DND-41 (cell line): Measurements from ENCODE around the gene GUCY2D.

Experiments
- ATAC-seq: fragments of 200-7000 bp; cut with Tn5 transposase; 3 replicates; pipeline ENCODE4 v1.9.1; 2021; ENCODE audit warnings: low read depth; ENCODE audit not compliant: insufficient read depth
- DNase-seq: peaks from one replicate; pipeline ENCODE4 v3.0.0-alpha.2; 2020
- H2AFZ ChIP-seq: 2 replicates; pipeline ENCODE4 v1.6.0; 2012; ENCODE audit warnings: low read depth, low read length
- H3K27ac ChIP-seq: 2 replicates; pipeline ENCODE4 v1.5.1; 2012; ENCODE audit warnings: low read length, inconsistent platforms
- H3K27me3 ChIP-seq: fragments of 200-600 bp; sonication (generic); 2 replicates; pipeline ENCODE4 v1.6.0; 2012; ENCODE audit warnings: low read length, mild to moderate bottlenecking, inconsistent platforms; ENCODE audit not compliant: insufficient read depth, poor library complexity
- H3K36me3 ChIP-seq: 2 replicates; pipeline ENCODE4 v1.5.1; 2012; ENCODE audit warnings: low read length, inconsistent platforms; ENCODE audit not compliant: insufficient read depth
- H3K4me1 ChIP-seq: 2 replicates; pipeline ENCODE4 v1.5.1; 2012; ENCODE audit warnings: mild to moderate bottlenecking, low read length; ENCODE audit not compliant: insufficient read depth
- H3K4me2 ChIP-seq: 2 replicates; pipeline ENCODE4 v1.6.0; 2012; ENCODE audit warnings: mild to moderate bottlenecking, moderate library complexity, low read length, inconsistent platforms; ENCODE audit not compliant: insufficient read depth
- H3K4me3 ChIP-seq, 2 experiments: fragments of 200-600 bp in 1 of 2; shearing (Covaris generic) in 1 of 2; 2 replicates each; pipeline ENCODE4 v1.5.1; 2012 to 2016; ENCODE audit warnings: inconsistent platforms in 2 of 2, low read length in 2 of 2, mild to moderate bottlenecking in 2 of 2, low read depth in 1 of 2, moderate library complexity in 1 of 2
- H3K79me2 ChIP-seq: 2 replicates; pipeline ENCODE4 v1.6.0; 2012; ENCODE audit warnings: low read length, inconsistent platforms; ENCODE audit not compliant: insufficient read depth
- H3K9ac ChIP-seq: 2 replicates; pipeline ENCODE4 v1.6.0; 2012; ENCODE audit warnings: low read depth, mild to moderate bottlenecking, inconsistent platforms, low read length, moderate library complexity
- H3K9me3 ChIP-seq: 2 replicates; pipeline ENCODE4 v1.5.1; 2012; ENCODE audit warnings: low read length, moderate library complexity, mild to moderate bottlenecking, inconsistent platforms; ENCODE audit not compliant: insufficient read depth, severe bottlenecking
- H4K20me1 ChIP-seq: 2 replicates; pipeline ENCODE4 v1.6.0; 2012; ENCODE audit warnings: low read length; ENCODE audit not compliant: insufficient read depth
- CTCF ChIP-seq: IDR thresholded peaks from 2 replicates; pipeline ENCODE4 v1.5.1; 2012; ENCODE audit warnings: borderline replicate concordance, low read length, moderate library complexity, mild to moderate bottlenecking; ENCODE audit not compliant: poor library complexity, severe bottlenecking; ENCODE audit errors: extremely low read depth
- EZH2 ChIP-seq: IDR thresholded peaks from 3 replicates; pipeline ENCODE4 v1.6.1; 2012; ENCODE audit warnings: borderline replicate concordance, low read depth, mild to moderate bottlenecking, moderate library complexity, low read length, inconsistent platforms; ENCODE audit not compliant: severe bottlenecking

GUCY2D gene

GRCh38 chr17:8005357-8005756, 2.9 kb downstream of the GUCY2D start:
- no peaks in the 10 kb centered on the region for H3K36me3 ChIP-seq
- no peak overlapping the region for H2AFZ ChIP-seq
- H3K79me2 ChIP-seq, result no peaks in the 10 kb centered on the region
- H3K4me2 ChIP-seq, result no peak overlapping the region
- H4K20me1 ChIP-seq, result no peaks in the 10 kb centered on the region
- DNase-seq (no peak), ATAC-seq (no peak)
- no peak overlapping the region for H3K27ac ChIP-seq
- no peak overlapping the region for H3K9ac ChIP-seq
- H3K4me1 ChIP-seq, result no peaks in the 10 kb centered on the region
- no peaks in the 10 kb centered on the region for H3K9me3 ChIP-seq
- H3K4me3 ChIP-seq, result no peak overlapping the region
- H3K27me3 ChIP-seq, result peaks cover 7% of the 10 kb centered on the region
- TF ChIP-seq EZH2 (no peak), CTCF (no peak)

- H3K4me1 ChIP-seq, result no peaks in the 10 kb centered on the region
- TF ChIP-seq CTCF (no peak), EZH2 (no peak)
- H3K9ac ChIP-seq, result no peak overlapping the region
- no peak for DNase-seq
- H3K9me3 ChIP-seq, result no peaks in the 10 kb centered on the region
- peaks cover 7% of the 10 kb centered on the region for H3K27me3 ChIP-seq
- H3K27ac ChIP-seq, result no peak overlapping the region
- no peaks in the 10 kb centered on the region for H3K36me3 ChIP-seq
- no peaks in the 10 kb centered on the region for H4K20me1 ChIP-seq
- H3K4me2 ChIP-seq, result no peak overlapping the region
- no peaks in the 10 kb centered on the region for H3K79me2 ChIP-seq
- peak; percentile 47; the same call in 1 of the 3 replicates for ATAC-seq
- no peak overlapping the region for H3K4me3 ChIP-seq
- no peak overlapping the region for H2AFZ ChIP-seq
Observed at GRCh38 chr17:8005967-8006730, 3.7 kb downstream of the GUCY2D start.

GRCh38 chr17:8006836-8007680, 4.6 kb downstream of the GUCY2D start:
- H3K9ac ChIP-seq, result no peak overlapping the region
- no peaks in the 10 kb centered on the region for H3K36me3 ChIP-seq
- H3K4me2 ChIP-seq, result no peak overlapping the region
- H2AFZ ChIP-seq, result no peak overlapping the region
- H3K9me3 ChIP-seq, result no peaks in the 10 kb centered on the region
- no peaks in the 10 kb centered on the region for H3K79me2 ChIP-seq
- no peak overlapping the region for H3K4me3 ChIP-seq
- peaks cover 3% of the 10 kb centered on the region for H3K27me3 ChIP-seq
- H3K27ac ChIP-seq, result no peak overlapping the region
- H3K4me1 ChIP-seq, result no peaks in the 10 kb centered on the region
- ATAC-seq (no peak), DNase-seq (no peak)
- TF ChIP-seq CTCF (no peak), EZH2 (no peak)
- H4K20me1 ChIP-seq, result no peaks in the 10 kb centered on the region
